ENCODE data around the gene SLC7A6. TPM values are rescaled to one million over a fixed set of nuclear protein-coding genes. Genes with fewer than 3 reads are reported as not detected.

Gene SLC7A6

GRCh38 chr16:68348639-68349445, 84.5 kb downstream of the SLC7A6 start:
- Histone ChIP-seq H3K4me3 (ENCODE audit: low read length) (no peak overlapping the region), H3K27ac (ENCODE audit: low read depth, low read length) (no peak overlapping the region), H2BK15ac (replicated peaks; ENCODE audit: low read depth) (no peak overlapping the region), H3K4me1 (ENCODE audit: control insufficient read depth, low read depth, low read length) (no peaks in the 10 kb centered on the region), H4K5ac (ENCODE audit: low read length) (no peak overlapping the region), H3K79me2 (ENCODE audit: control insufficient read depth, insufficient read depth, low read length) (no peaks in the 10 kb centered on the region), H3K4me2 (ENCODE audit: low read length) (no peak overlapping the region), H2AK5ac (ENCODE audit: low read length) (no peak overlapping the region), H3K79me1 (ENCODE audit: low read length) (no peaks in the 10 kb centered on the region), H2BK120ac (ENCODE audit: low read depth, low read length) (no peak overlapping the region), H3K23ac (ENCODE audit: low read length) (no peak overlapping the region), H3K18ac (ENCODE audit: low read length) (no peak overlapping the region), H3K4ac (ENCODE audit: low read depth, low read length) (no peak overlapping the region), H2BK5ac (ENCODE audit: low read length) (no peak overlapping the region), H3K36me3 (ENCODE audit: control insufficient read depth, insufficient read depth, low read length) (peaks cover 10% of the 10 kb centered on the region), H3K56ac (ENCODE audit: low read length) (no peak overlapping the region), H4K8ac (ENCODE audit: low read depth, low read length) (no peak overlapping the region), H3K9ac (ENCODE audit: low read length) (no peak overlapping the region), H3K27me3 (ENCODE audit: insufficient read depth, low read length, poor library complexity) (no peaks in the 10 kb centered on the region)
- WGBS (ENCODE audit: extremely low coverage, insufficient coverage, low lambda C conversion rate), result no CpG with 5 or more reads among the region's 27 CpGs
- DNase-seq, result no peak

- no peak overlapping the region for H3K27ac ChIP-seq (ENCODE audit: low read depth, low read length)
- H2BK120ac ChIP-seq (ENCODE audit: low read depth, low read length), result no peak overlapping the region
- no peaks in the 10 kb centered on the region for H3K27me3 ChIP-seq (ENCODE audit: insufficient read depth, low read length, poor library complexity)
- H3K56ac ChIP-seq (ENCODE audit: low read length), result no peak overlapping the region
- no CpG with 5 or more reads among the region's 10 CpGs for WGBS (ENCODE audit: extremely low coverage, insufficient coverage, low lambda C conversion rate)
- H3K4me2 ChIP-seq (ENCODE audit: low read length), result no peak overlapping the region
- H3K9ac ChIP-seq (ENCODE audit: low read length), result no peak overlapping the region
- no peak overlapping the region for H3K4me3 ChIP-seq (ENCODE audit: low read length)
- H4K5ac ChIP-seq (ENCODE audit: low read length), result no peak overlapping the region
- H3K4ac ChIP-seq (ENCODE audit: low read depth, low read length), result no peak overlapping the region
- H2BK5ac ChIP-seq (ENCODE audit: low read length), result no peak overlapping the region
- no peak overlapping the region for H2BK15ac ChIP-seq (replicated peaks; ENCODE audit: low read depth)
- H3K23ac ChIP-seq (ENCODE audit: low read length), result no peak overlapping the region
- DNase-seq, result no peak
- H3K36me3 ChIP-seq (ENCODE audit: control insufficient read depth, insufficient read depth, low read length), result peaks cover 10% of the 10 kb centered on the region
- no peak overlapping the region for H4K8ac ChIP-seq (ENCODE audit: low read depth, low read length)
- H3K79me1 ChIP-seq (ENCODE audit: low read length), result no peaks in the 10 kb centered on the region
- no peak overlapping the region for H3K18ac ChIP-seq (ENCODE audit: low read length)
- no peak overlapping the region for H2AK5ac ChIP-seq (ENCODE audit: low read length)
- no peaks in the 10 kb centered on the region for H3K79me2 ChIP-seq (ENCODE audit: control insufficient read depth, insufficient read depth, low read length)
- no peaks in the 10 kb centered on the region for H3K4me1 ChIP-seq (ENCODE audit: control insufficient read depth, low read depth, low read length)
Measured at GRCh38 chr16:68349838-68350410, 85.6 kb downstream of the SLC7A6 start.

- H3K9ac ChIP-seq (ENCODE audit: low read length), result no peak overlapping the region
- no peaks in the 10 kb centered on the region for H3K79me2 ChIP-seq (ENCODE audit: control insufficient read depth, insufficient read depth, low read length)
- H3K56ac ChIP-seq (ENCODE audit: low read length), result no peak overlapping the region
- H3K27ac ChIP-seq (ENCODE audit: low read depth, low read length), result no peak overlapping the region
- no peak overlapping the region for H4K5ac ChIP-seq (ENCODE audit: low read length)
- H3K18ac ChIP-seq (ENCODE audit: low read length), result no peak overlapping the region
- no peak overlapping the region for H3K4me2 ChIP-seq (ENCODE audit: low read length)
- H3K4me1 ChIP-seq (ENCODE audit: control insufficient read depth, low read depth, low read length), result no peaks in the 10 kb centered on the region
- DNase-seq, result no peak
- no peak overlapping the region for H3K4ac ChIP-seq (ENCODE audit: low read depth, low read length)
- no peaks in the 10 kb centered on the region for H3K27me3 ChIP-seq (ENCODE audit: insufficient read depth, low read length, poor library complexity)
- no peak overlapping the region for H2AK5ac ChIP-seq (ENCODE audit: low read length)
- no peak overlapping the region for H2BK120ac ChIP-seq (ENCODE audit: low read depth, low read length)
- H3K23ac ChIP-seq (ENCODE audit: low read length), result no peak overlapping the region
- no peak overlapping the region for H3K4me3 ChIP-seq (ENCODE audit: low read length)
- H3K79me1 ChIP-seq (ENCODE audit: low read length), result no peaks in the 10 kb centered on the region
- H2BK5ac ChIP-seq (ENCODE audit: low read length), result no peak overlapping the region
- no peak overlapping the region for H2BK15ac ChIP-seq (replicated peaks; ENCODE audit: low read depth)
- WGBS (ENCODE audit: extremely low coverage, insufficient coverage, low lambda C conversion rate), result no CpG with 5 or more reads among the region's 10 CpGs
- peaks cover 7% of the 10 kb centered on the region for H3K36me3 ChIP-seq (ENCODE audit: control insufficient read depth, insufficient read depth, low read length)
- H4K8ac ChIP-seq (ENCODE audit: low read depth, low read length), result no peak overlapping the region
Measured at GRCh38 chr16:68350813-68351350, 86.6 kb downstream of the SLC7A6 start.

Small RNA genes lying within 50 kb of the gene (small RNA-seq; reads per million reads assigned to genes)
- gene RNU4-30P (ENCODE audit: insufficient read depth), result not detected
- not detected for gene RNU6-1262P (ENCODE audit: insufficient read depth)

Measured in mesendoderm (in vitro differentiated cells).